GM19043 (cell line): Measurements from ENCODE around the gene CYB5B.
"Not testable (repeated sequence)": the region's sequence is repeated elsewhere in the genome, so short reads cannot be mapped to it uniquely, and the experiment has no call there.

Experiments
- ATAC-seq: cut with Tn5 transposase; IDR thresholded peaks from one replicate; pipeline ENCODE4 v1.9.1; 2021; ENCODE audit warnings: low read depth; ENCODE audit not compliant: unreplicated experiment

The CYB5B gene

GRCh38 chr16:69407702-69408323 lies 16.6 kb upstream of the CYB5B start:
- ATAC-seq: no peak

- no peak for ATAC-seq
Observed at GRCh38 chr16:69408475-69408874, 15.9 kb upstream of the CYB5B start.

GRCh38 chr16:69410219-69410990 lies 14.0 kb upstream of the CYB5B start:
- ATAC-seq: no peak

GRCh38 chr16:69411064-69411985 lies 13.1 kb upstream of the CYB5B start:
- no peak for ATAC-seq

GRCh38 chr16:69412287-69412686 lies 12.1 kb upstream of the CYB5B start:
- no peak for ATAC-seq

GRCh38 chr16:69413045-69413664 lies 11.3 kb upstream of the CYB5B start:
- no peak for ATAC-seq

GRCh38 chr16:69417520-69418199 lies 6.8 kb upstream of the CYB5B start:
- no peak for ATAC-seq

- ATAC-seq: no peak
Observed at GRCh38 chr16:69419956-69420355, 4.5 kb upstream of the CYB5B start.

GRCh38 chr16:69423189-69423588 lies 1.2 kb upstream of the CYB5B start:
- ATAC-seq: no peak

GRCh38 chr16:69424935-69425784 lies 741 bp downstream of the CYB5B start:
- no peak for ATAC-seq

- ATAC-seq: no peak
Observed at GRCh38 chr16:69428652-69429051, 4.2 kb downstream of the CYB5B start.

- not testable (repeated sequence) for ATAC-seq
Observed at GRCh38 chr16:69429058-69429640, 4.7 kb downstream of the CYB5B start.

GRCh38 chr16:69431948-69432468 lies 7.6 kb downstream of the CYB5B start:
- ATAC-seq: no peak

- no peak for ATAC-seq
Observed at GRCh38 chr16:69434066-69434465, 9.6 kb downstream of the CYB5B start.

GRCh38 chr16:69435977-69436820 lies 11.8 kb downstream of the CYB5B start:
- ATAC-seq: no peak

- ATAC-seq: no peak
Observed at GRCh38 chr16:69436896-69437295, 12.5 kb downstream of the CYB5B start.

- no peak for ATAC-seq
Observed at GRCh38 chr16:69438465-69438864, 14.0 kb downstream of the CYB5B start.

GRCh38 chr16:69440250-69440649 lies 15.8 kb downstream of the CYB5B start:
- ATAC-seq: no peak
